Lung microvascular endothelial cell (primary cell): ENCODE measurements around the gene ZSCAN5A. TPM values are rescaled to one million over a fixed set of nuclear protein-coding genes. Genes with fewer than 3 reads are reported as not detected.
"Not testable (repeated sequence)": the region's sequence is repeated elsewhere in the genome, so short reads cannot be mapped to it uniquely, and the experiment has no call there.

ENCODE experiments used
- DNase-seq, 2 donors: peaks; one replicate each; pipeline versions ENCODE4 v3.0.0 to v3.0.0-alpha.2; 2010; ENCODE audit warnings: low read depth in 2 of 2
- total RNA-seq: library from RNA; depleted of rRNA; stranded (reverse); fragments of >200 nt; gene quantifications from 2 replicates; pipeline ENCODE4 v1.2.1, GENCODE V29; 2014

ZSCAN5A gene
- total RNA-seq, 1 donor from 2014 or later = 7.1 TPM

DNA sequence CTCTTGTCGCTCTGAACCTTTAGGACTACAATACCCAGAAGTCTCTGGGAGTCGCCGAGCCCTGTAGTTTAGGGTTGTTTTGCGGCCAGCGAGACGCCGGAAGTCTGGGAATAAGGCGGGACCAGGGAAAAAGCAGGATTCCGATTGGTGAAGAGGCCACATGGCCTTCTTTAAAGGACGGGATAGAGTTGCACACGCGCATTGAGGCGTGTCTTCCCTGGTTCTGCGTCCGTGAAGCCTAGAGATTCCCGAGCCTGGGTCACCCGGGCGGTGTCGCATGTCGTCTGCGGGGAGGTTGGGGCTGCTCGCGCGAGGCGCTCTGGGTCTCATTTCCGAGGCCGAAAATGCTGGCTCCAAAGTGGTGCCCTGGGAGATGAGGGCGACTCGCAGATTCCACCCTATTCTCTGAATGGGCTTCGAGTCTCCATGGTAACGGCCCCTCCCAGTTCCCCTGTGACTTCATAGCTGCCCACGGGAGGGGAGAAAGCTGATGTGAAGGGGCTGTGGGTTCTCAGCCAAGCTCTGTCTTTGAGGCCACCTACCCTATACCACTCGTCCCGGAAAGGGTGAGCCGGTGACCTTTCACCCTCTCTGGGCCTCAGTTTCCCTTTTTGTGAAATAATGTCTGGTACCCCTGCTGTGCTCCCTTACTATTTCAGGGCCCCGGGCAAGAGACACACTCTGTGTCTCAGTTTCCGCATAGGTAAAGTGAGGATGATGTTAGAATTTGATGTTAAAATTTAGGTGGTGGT is 614 bp upstream of the ZSCAN5A start:
- DNase-seq = peak; percentile 98

DNA sequence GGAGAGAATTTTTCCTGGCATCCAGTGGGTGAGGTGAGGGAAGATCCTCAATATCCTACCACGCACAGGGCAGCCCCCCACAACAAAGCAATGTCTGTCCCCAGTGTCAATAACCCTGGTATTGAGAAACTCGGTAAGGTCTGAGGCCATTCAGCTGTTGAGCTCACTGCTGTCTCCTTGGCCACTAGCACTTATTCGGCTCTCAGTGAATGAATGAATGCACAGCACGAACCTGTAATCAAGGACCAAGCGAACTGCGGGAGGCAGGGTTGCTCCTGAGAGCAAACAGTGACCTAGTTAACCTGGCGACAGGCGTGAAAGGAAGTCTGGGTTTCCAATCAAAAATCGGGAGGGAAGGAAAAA is 640 bp downstream of the ZSCAN5A start:
- DNase-seq = no peak

DNA sequence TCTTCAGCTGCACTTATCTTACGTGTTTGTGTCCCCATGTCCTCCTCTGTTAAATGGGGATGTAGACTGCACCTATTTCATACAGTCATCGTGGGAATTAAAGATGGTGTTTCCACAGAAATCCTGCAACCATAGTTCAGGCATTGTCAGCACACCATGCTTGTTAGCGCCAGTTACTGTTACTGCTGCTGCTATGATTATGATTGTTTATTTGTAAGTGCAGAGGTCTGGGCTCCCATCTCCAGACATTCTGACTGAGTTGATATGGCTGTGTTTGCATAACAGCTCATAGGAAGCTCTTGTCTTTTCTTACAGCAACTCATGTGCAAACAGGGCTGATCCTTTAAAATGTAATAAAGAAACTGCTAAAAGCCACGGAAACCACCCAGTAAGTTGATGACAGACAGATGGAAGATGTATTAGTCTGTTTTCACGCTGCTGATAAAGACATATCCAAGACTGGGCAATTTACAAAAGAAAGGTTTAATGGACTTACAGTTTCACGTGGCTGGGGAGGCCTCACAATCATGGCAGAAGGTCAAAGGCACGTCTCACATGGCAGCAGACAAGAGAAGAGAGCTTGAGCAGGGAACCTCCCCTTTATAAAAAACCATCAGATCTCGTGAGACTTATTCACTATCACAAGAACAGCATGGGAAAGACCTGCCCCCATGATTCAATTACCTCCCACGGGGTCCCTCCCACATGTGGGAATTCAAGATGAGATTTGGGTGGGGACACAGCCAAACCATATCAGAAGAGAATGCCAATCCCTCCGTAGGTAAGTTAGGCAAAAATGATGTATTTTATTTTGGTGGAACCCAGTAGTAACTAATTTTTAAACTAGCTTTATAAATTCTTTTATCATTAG is 1.6 kb downstream of the ZSCAN5A start:
- DNase-seq = no peak

DNA sequence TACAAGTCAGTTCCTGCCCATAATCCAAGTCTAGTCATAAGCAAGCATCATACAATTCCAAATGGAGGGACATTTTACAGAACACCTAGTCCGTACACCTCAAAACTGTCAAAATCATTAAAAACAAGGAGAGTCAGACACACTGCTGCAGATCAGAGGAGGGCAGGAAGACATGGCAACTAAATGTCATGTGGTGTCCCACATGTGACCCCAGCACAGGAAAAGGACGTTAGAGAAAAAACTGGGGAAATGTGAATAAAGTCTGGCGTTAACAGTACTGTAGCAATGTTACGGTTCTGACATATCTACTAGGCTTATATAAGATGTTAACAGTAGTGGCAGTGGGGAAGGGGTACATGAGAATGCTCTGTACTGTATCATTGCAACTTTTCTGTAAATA is 2.3 kb downstream of the ZSCAN5A start:
- peak in 1 of 2 donors; percentile 60 for DNase-seq

DNA sequence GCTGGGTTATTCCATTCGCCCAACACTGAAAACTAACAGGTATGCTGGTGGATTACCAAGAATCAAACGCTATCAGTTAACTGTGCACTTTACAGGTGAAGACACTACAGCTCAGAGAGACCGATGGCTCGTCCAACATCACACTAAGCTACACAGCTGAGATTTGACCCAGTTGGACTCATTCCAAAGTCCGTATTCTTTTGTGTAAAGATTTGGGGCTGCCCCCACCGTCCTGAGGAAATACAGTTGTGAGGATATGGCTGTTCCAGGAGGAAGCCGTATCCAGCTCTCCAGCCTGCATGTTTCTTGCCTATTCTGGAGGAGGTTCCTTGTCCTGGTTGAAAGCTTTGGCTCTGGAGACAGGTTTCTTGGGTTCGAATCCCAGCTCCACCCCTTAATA is 4.2 kb downstream of the ZSCAN5A start:
- DNase-seq = peak in 1 of 2 donors; percentile 11

DNA sequence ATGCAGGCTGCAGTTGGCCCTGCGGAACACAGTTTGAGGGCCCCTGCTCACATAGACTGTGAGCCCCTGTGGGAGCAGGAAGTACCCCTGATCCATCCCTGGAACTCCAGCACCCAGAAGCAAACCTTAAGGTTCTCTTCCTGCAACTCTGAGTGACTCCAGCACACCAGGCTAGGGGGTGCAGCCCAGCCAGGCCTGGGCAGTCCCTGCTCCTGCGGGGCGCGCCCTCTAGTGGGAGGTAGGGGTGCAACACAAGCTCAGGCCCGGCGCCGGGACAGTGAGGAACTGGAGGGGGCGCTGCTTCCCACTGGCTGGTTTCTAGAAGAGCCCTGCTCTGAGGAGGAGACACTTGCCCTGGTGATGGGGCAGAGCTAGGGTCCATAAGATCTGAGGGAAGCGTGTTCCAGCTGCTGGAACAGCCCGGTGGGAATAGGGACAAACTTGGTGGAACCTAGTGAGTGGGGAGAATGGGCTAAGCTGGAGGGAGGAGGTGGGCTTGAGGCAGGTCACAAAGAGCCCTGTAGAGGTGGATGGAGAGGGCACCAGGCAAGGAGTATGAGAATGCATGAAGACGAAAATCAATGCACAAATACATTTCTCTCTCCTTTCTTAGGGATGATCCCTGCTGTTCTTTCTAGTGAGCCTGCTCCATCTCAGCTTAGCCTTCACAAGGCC is 5.0 kb downstream of the ZSCAN5A start:
- DNase-seq = peak; percentile 64 to 69

DNA sequence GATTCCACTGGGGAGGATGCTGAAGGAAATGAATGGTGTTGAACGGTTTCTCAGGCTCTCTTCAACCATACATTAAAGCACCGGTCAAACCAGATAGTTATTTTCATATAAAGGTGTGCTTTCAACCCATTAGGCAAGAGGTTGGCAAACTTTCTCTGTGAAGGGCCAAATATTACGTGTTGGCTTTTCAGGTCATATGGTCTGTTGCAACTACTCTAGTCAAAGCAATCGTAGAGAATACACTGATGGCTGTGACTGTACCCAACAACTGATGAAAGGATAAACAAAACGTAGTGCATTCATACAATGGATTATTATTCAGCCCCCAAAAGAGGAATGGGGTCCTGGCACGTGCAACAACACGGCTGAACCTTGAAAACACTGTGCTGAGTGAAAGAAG is 5.8 kb downstream of the ZSCAN5A start:
- no peak for DNase-seq

DNA sequence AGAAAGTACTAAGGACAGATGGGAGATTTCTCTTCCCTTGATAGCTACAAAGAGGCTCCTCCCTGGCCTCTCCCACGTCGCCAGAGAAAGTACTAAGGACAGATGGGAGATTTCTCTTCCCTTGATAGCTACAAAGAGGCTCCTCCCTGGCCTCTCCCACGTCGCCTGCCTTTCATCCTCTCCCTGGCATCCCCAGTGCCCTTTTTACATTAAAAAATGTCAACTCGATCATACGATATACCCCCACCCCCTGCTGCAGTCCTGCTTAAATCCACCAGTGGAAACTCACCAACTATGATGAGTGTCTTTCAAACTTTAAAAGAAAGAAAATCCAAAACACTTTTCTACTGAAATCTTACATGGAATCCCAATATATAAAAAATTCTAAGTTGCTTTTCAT is 7.6 kb downstream of the ZSCAN5A start:
- DNase-seq = not testable (repeated sequence)

DNA sequence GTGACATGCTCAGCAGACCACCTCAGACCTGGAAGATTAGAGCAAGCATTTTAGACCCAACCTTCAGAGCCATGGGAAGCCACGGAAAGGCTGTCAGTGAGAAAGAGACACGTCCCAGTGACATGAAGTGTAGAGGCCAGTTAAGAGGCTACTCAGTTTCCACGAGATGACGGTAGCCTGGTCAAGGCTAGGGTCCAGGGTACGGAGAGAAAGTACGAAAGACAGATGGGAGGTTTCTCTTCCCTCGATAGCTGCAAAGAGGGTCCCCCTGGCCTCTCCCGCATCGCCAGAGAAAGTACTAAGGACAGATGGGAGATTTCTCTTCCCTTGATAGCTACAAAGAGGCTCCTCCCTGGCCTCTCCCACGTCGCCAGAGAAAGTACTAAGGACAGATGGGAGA is 8.6 kb downstream of the ZSCAN5A start:
- no peak for DNase-seq

DNA sequence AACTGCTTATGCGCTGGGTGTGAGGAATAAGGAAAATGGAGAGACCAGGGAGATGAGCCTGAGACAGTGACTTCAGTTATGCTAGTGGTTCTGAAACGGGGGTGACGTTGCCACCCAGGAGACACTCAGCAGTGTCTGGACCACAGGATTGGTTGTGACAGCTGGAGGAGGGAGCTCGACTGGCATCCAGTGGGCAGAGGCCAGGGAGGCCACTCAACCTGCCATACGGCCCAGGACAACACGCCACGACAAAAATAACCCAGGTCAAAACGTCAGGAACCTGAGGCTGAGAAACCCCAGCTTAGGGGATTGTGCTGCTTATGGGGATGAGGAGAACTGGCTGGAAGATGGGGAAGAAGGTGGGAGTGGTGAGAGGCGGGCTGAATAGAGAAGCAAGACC is 10.4 kb downstream of the ZSCAN5A start:
- no peak for DNase-seq

DNA sequence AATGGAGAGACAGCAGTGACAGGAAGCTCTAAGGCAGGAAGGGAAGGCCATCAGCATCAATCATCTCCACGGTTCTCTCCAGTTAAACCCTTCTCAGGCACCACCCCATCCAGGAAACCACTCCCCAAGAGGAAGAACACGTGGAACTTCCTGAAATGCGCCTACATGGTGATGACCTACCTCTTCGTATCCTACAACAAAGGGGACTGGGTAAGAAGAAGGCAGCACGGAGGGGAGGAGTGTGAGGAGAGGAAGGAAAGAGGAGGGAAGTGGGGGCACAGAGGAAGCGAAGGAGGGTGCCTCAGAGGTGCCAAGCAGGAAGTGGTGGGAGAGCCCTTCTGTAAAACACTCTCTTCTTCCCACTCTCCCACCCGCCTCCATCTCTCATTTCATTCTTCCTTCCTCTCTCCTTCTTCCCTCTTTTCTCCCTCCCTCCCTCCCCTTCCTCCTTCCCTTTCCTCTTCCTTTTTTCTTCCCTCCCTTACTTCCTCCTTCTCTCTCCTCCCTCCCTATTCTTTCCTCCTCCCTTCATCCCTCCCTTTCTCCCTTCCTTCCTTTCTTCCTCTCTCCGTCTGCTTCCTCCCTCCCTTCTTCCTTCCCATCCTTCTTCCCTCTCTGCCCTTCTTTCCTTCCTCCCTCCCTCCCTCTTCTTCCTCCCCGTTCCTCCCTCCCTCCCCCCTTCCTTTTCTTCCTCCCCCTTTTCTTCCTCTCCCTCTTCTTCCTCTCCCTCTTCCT is 12.6 kb downstream of the ZSCAN5A start:
- peak; percentile 61 to 83 for DNase-seq

DNA sequence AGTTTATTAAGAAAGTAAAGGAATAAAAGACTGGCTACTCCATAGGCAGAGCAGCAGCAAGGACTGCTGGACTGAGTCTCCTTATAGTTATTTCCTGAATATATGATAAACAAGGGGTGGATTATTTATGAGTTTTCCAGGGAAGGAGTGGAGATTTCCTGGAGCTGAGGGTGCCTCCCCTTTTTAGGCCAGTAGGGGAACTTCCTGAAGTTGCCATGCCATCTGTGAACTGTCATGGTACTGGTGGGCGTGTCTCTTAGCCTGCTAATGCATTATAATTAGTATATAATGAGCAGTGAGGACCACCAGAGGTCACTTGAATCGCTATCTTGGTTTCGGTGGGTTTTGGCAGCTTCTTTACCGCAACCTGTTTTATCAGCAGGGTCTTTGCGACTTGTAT is 13.5 kb downstream of the ZSCAN5A start:
- DNase-seq = peak; percentile 18 to 36

DNA sequence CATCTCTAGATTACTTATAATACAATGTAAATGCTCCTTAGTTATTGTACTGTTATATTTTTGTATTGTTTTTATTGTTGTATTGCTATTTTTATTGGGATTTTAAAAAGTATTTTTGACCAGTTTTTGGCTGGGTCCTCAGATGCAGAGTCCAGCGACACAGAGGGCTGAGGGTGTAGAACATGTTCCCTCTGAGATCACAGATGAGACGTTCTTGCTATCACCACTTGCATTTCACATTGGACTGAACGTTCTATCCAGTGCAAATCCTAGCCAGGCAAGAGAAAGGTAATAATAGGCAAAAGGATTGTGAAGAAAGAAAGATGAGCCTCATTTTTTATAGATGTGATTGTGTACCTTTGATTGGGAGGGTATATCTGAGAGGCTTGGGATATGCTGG is 15.0 kb downstream of the ZSCAN5A start:
- no peak for DNase-seq

DNA sequence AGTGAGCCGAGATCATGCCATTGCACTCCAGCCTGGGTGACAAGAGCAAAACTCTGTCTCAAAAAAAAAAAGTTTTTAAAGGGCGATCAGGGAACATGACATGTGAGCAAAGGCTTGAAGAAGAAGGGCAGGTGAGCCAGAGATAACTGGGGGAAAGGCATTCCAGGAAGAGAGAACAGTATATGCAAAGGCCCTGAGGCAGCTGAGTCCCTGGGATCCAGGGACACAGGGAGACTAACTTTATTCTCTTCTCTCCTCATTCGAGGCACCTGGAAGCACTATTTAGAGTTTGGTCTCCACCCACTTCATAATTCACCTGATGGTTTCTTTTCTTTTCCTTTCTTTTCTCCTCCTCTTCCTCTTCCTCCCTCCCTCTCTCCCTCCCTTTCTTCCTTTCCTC is 17.6 kb downstream of the ZSCAN5A start:
- no peak for DNase-seq

DNA sequence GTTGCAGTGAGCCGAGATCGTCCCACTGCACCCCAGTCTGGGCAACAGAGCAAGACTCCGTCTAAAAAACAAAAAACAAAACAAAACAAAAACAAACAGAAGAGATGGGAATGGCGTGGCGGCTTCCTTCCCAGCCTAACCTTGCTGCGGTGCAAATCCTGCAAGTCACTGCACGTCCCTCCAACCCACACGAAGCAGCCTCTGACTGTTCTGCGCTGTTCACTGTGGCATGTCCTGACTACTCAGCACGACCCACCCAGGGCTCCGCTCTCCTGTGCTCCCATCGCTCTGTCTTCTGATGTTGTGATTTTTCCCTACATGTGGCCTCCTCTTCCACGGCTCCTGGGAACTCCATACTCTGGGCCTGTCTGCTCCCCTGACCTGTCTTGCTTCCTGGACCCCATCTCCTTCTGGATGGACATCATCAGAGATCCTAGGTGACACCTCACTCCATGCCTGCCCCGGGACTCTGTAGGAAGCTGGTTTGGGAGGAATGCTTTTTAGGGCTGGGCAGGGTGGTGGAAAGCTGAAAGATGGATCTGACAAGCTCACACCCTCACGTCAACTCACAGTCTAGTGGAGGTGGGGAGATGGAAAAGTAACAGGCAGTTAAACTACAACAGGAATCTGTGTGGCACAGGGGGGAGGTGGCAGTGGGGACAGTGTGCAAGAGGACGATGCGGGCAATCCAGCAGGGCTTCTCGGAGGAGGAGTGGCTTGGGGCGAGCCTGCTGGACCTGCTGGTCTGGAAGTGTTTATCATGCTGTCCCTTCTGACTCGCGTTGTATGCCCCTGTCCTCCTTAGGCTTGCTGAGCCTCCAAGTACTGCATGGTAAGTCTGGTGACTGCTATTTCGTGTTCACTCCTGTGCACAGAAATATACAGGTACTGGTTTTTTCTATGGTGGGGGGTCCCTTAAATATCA is 18.8 kb downstream of the ZSCAN5A start:
- no peak for DNase-seq

DNA sequence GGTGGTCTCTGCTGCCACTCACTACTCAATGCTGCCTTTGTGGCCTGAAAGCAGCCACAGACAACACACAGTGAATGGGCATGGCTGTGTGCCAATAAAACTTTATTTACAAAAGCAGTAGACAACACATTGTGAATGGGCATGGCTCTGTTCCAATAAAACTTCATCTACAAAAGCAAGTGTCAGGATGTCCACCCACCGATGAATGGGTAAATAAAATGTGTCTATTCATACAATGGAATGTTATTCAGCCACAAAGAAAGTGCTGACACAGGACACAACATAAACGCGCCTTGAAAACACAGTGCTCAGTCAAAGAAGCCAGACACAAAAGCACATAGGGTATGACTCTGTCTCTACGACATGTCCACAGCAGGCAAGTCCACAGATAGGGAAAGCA is 20.1 kb downstream of the ZSCAN5A start:
- peak; percentile 49 to 72 for DNase-seq

DNA sequence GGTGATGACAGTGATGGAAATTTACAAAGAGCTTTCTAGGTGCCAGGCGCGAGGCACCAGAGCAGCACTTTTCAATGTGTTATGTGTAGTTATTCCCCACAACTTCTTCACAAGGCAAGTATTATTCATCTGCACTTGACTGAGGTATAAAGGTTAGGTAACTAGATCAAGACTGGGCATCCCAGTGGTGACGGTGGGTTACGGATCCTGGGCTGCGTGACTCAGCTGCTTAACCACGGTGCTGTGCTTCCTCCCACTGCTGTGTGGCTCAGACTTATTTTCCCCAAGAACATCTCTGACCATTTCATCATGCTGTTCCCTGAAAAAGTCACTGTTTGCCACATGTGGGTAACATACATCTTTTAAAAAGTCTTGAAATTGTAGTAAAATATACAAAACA is 22.8 kb downstream of the ZSCAN5A start:
- DNase-seq = no peak

DNA sequence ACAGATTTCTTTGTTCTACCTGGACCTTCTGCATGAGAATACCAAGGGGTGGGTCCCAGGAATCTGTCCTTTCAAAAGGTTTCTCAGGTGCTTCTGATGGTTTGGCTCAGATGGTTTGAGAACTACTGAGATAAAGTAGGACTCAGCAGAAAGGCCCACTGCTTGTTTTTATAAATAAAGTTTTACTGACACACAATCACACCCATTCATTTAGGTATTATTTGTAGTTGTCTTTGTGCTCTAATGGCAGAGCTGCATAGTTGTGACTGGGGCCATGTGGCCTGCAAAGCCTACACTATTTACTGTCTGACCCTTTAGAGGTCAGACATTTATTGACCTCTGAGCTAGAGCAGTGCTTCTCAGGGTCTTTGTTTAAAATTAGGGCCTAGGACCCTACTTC is 24.5 kb downstream of the ZSCAN5A start:
- DNase-seq = no peak

DNA sequence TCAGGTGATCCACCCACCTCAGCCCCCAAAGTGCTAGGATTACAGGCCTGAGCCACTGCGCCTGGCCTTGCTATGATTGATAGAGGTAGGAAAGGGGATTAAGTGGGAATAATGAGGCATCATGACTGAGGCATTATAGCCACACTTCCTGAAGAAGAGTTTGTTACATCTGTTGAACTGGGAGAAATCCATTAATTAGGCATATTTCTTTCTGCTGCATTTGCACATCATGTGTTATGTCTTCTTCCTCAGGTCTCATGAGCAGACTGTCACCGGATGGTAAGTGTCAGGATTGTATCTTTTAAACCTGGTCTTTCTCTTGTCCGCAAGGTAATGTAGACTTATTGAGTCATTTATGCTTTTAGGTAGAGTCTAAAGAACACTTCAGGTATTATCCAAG is 29.9 kb downstream of the ZSCAN5A start:
- DNase-seq = no peak

DNA sequence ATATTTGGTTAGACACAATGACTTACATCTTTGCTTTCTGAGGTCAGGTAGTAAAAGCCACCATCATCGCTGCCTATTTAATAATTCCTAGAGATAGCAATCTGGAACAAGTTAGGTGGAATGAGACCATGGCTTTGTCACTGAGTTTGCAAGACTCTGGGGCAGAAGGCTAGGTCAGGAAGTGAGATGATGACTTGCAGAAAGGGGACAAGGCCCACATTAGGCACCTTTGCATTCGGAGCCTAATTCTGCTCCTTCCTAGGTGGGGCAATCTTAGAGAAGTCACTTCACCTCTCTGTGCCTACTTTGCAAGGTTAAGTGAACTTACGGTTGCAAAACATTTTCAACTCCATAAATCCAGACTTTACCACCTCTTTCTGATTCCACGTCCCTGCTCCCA is 31.8 kb downstream of the ZSCAN5A start:
- no peak for DNase-seq
